ENCODE results near the gene PIGO. TPM values are rescaled to one million over a fixed set of nuclear protein-coding genes. Genes with fewer than 3 reads are reported as not detected.

PIGO gene
- total and polyA plus RNA-seq, 2 of the 8 experiments (the other 6 are each of a cell fraction or from before 2014, with no cell fraction given), result 20.5 to 31.3 TPM

DNA sequence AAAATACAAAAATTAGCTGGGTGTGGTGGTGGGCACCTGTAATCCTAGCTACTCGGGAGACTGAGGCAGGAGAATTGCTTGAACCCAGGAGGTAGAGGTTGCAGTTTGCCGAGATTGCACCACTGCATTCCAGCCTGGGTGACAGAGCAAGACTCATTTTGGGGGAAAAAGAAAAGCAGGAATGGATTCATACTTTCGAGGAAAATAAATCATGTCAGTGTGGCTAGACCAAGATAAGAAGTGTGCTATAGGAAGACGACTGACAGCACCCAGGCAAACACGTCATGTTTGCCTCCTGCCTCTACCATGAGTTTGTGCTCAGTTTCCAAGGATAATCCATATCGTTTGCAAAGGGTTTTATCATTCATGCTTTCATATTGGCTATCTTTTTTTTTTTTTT lies 38.5 kb upstream of the PIGO start:
- CTCF ChIA-PET (ENCODE audit: partially characterized antibody), result interaction anchor here (1.0 kb wide), 1 partner anchor 18 kb away, joined by 3 read pairs; no protein-coding TSS in a partner anchor
- H3K27ac ChIP-seq (ENCODE audit: low read depth, low read length), result no peak overlapping the region
- no peak overlapping the region for H3K56ac ChIP-seq (replicated peaks; ENCODE audit: insufficient read length, low read depth, low read length)
- no peak overlapping the region for H3K4ac ChIP-seq (replicated peaks; ENCODE audit: insufficient read length, low read depth, low read length)
- H2BK5ac ChIP-seq (ENCODE audit: low read depth, low read length), result no peak overlapping the region
- H3K4me1 ChIP-seq (replicated peaks in 1 of 4; ENCODE audit: control insufficient read depth in 3 of 4, insufficient read depth in 4 of 4, low read length in 3 of 4), result no peaks in the 10 kb centered on the region
- no peak overlapping the region for H2AFZ ChIP-seq (ENCODE audit: low read length)
- DNase-seq (ENCODE audit: low read depth in 1 of 2, low spot score in 2 of 2) (no peak), FAIRE-seq (no peak)
- no peaks in the 10 kb centered on the region for H3K27me3 ChIP-seq (replicated peaks in 1 of 4; ENCODE audit: control insufficient read depth in 3 of 4, extremely low read depth in 1 of 4, insufficient read depth in 3 of 4, low read length in 3 of 4)
- no peak overlapping the region for H2BK15ac ChIP-seq (ENCODE audit: low read length)
- H3K79me2 ChIP-seq (ENCODE audit: control insufficient read depth in 1 of 2, insufficient read depth in 2 of 2, low read length in 2 of 2), result no peaks in the 10 kb centered on the region
- no peak overlapping the region for H3K18ac ChIP-seq (ENCODE audit: extremely low read depth, low read length)
- no peak overlapping the region for H4K8ac ChIP-seq (ENCODE audit: extremely low read depth, insufficient read depth, low read length)
- POLR2A ChIA-PET (ENCODE audit: partially characterized antibody), result no interaction called here
- no peak overlapping the region for H2BK120ac ChIP-seq (replicated peaks; ENCODE audit: low read depth, low read length)
- no peak overlapping the region for H2BK20ac ChIP-seq (ENCODE audit: low read length)
- H3K4me3 ChIP-seq (ENCODE audit: extremely low read depth in 1 of 4, insufficient read depth in 2 of 4, low read depth in 3 of 4, low read length in 4 of 4), result no peak overlapping the region
- TF ChIP-seq RFX5 (IDR thresholded peaks at IDR 0.05; ENCODE audit: borderline replicate concordance, low read depth, low read length) (no peak), EP300 (IDR thresholded peaks at IDR 0.05; ENCODE audit: borderline replicate concordance in 1 of 2, low read depth in 2 of 2, low read length in 2 of 2) (no peak), CEBPB (IDR thresholded peaks at IDR 0.05; ENCODE audit: low read depth, low read length) (no peak), KDM1A (IDR thresholded peaks at IDR 0.05; ENCODE audit: borderline replicate concordance, low read length) (no peak), RAD21 (IDR thresholded peaks at IDR 0.05 in 1 of 2, conservative IDR thresholded peaks at IDR 0.05 in 1 of 2; ENCODE audit: low read depth in 2 of 2, low read length in 2 of 2) (no peak), CHD1 (IDR thresholded peaks at IDR 0.05; ENCODE audit: low read depth, low read length) (no peak), CBX8 (IDR thresholded peaks at IDR 0.05; ENCODE audit: borderline replicate concordance, low read depth, low read length) (no peak), SRF (IDR thresholded peaks at IDR 0.05; ENCODE audit: low read depth, low read length) (no peak)
- TF ChIP-seq, protein P1, sequence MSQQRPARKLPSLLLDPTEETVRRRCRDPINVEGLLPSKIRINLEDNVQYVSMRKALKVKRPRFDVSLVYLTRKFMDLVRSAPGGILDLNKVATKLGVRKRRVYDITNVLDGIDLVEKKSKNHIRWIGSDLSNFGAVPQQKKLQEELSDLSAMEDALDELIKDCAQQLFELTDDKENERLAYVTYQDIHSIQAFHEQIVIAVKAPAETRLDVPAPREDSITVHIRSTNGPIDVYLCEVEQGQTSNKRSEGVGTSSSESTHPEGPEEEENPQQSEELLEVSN (IDR thresholded peaks at IDR 0.05), result no peak
- H3K4me2 ChIP-seq (ENCODE audit: insufficient read depth in 1 of 2, low read depth in 2 of 2, low read length in 2 of 2), result no peak overlapping the region
- H3K9me3 ChIP-seq (ENCODE audit: insufficient read depth in 2 of 2, low read depth in 1 of 2, low read length in 1 of 2), result peaks cover 17 to 34% of the 10 kb centered on the region in 2 experiments; a peak in 3 of 4 replicates
- H2AK5ac ChIP-seq (ENCODE audit: low read depth, low read length), result no peak overlapping the region
- no peak overlapping the region for H4K91ac ChIP-seq (replicated peaks; ENCODE audit: insufficient read length, low read length)
- H3K23ac ChIP-seq (ENCODE audit: insufficient read length), result no peak overlapping the region
- WGBS, 2 experiments (ENCODE audit: extremely low coverage in 1 of 2, insufficient coverage in 1 of 2, insufficient read length in 1 of 2, insufficient replicate concordance in 2 of 2, low coverage in 1 of 2, low lambda C conversion rate in 2 of 2, missing lambda C conversion rate in 1 of 2), result 94% methylated on average over 5 of the region's 6 CpGs; no CpG with 5 or more reads in 1 of the 2 experiments
- H3K14ac ChIP-seq (ENCODE audit: insufficient read length), result no peak overlapping the region
- no peaks in the 10 kb centered on the region for H3K23me2 ChIP-seq (ENCODE audit: low read depth, low read length)
- H3K36me3 ChIP-seq (ENCODE audit: control insufficient read depth in 2 of 4, insufficient read depth in 4 of 4, low read length in 3 of 4), result no peaks in the 10 kb centered on the region
- H3K79me1 ChIP-seq (ENCODE audit: low read depth, low read length), result no peaks in the 10 kb centered on the region
- H3K9ac ChIP-seq (replicated peaks in 1 of 4; ENCODE audit: extremely low read depth in 1 of 4, low read depth in 3 of 4, low read length in 3 of 4), result no peak overlapping the region
- no peak overlapping the region for H2BK12ac ChIP-seq (ENCODE audit: low read depth, low read length)
- H4K5ac ChIP-seq (ENCODE audit: insufficient read length, low read depth, low read length), result no peak overlapping the region
- no peaks in the 10 kb centered on the region for H4K20me1 ChIP-seq (replicated peaks in 1 of 2; ENCODE audit: control insufficient read depth in 1 of 2, insufficient read depth in 2 of 2, low read length in 2 of 2)
